Measurements from ENCODE around the gene TRAPPC6A. TPM values are rescaled to one million over a fixed set of nuclear protein-coding genes. Genes with fewer than 3 reads are reported as not detected.

TRAPPC6A gene
- total RNA-seq, 1 experiment from 2014 or later, result 26.9 TPM

DNA sequence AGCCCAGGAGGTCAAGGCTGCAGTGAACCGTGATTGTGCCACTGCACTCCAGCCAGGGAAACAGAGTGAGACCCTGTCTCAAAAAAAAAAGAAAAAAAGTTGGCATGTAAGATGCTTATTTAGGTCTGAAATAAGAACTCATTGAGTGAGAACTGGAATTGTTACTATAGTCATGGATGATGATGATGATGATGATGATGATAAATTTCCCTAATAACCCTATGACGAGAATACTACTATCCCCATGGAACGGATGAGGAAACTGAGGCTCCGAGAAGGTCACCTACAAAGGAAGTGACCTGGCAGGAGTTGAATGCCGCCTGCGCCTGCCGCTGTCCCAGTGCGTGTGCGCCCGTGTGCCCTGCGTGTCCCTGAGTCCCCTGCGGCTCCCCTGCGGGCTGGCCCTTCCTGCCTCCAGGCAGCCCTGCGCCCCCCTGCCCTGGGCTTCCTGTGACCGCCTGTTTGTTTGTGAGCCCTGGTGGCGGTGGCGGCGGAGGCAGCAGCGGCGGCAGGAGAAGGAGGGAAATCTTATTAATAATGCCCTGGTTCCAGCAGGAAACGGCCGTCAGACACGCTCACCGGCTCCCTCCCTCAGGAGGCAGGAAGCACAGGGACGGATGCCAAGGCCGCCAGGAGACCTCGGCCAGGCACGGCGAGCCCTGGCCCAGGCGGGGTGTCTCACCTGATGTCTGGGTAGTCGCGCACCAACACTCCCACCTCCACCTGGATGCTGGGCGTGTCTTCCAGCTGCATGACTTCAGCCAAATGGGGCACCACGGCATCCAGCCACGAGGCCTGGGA, 37.6 kb upstream of the TRAPPC6A start:
- H3K27ac ChIP-seq (ENCODE audit: low read depth, low read length), result no peak overlapping the region
- intact Hi-C loops (cut with micrococcal nuclease), result no loop called here
- H3K36me3 ChIP-seq (ENCODE audit: control insufficient read depth in 1 of 2, insufficient read depth in 2 of 2, low read length in 2 of 2), result no peaks in the 10 kb centered on the region
- ChIA-PET POLR2A (no interaction called here), RAD21 (ENCODE audit: low non-redundant PET in 1 of 2, low total read pairs in 2 of 2, uncharacterized antibody in 2 of 2, unreplicated experiment in 2 of 2) (no interaction called here), CTCF (no interaction called here)
- no peaks in the 10 kb centered on the region for H4K20me1 ChIP-seq (ENCODE audit: insufficient read depth)
- TF ChIP-seq ZFX (IDR thresholded peaks at IDR 0.05) (no peak), RAD21 (IDR thresholded peaks at IDR 0.05; ENCODE audit: low read depth) (no peak)
- no peaks in the 10 kb centered on the region for H3K9me2 ChIP-seq (ENCODE audit: insufficient read depth)
- H3K4me1 ChIP-seq (ENCODE audit: control insufficient read depth in 1 of 2, insufficient read depth in 2 of 2, low read length in 2 of 2), result no peaks in the 10 kb centered on the region
- ATAC-seq (no peak), DNase-seq (ENCODE audit: low read depth, low spot score) (no peak)
- no peaks in the 10 kb centered on the region for H3K79me2 ChIP-seq (ENCODE audit: insufficient read depth, low read length)
- no peak overlapping the region for H2AFZ ChIP-seq (ENCODE audit: low read depth, low read length, poor library complexity, severe bottlenecking)
- H3K9ac ChIP-seq (ENCODE audit: low read length), result no peak overlapping the region
- no peaks in the 10 kb centered on the region for H3K27me3 ChIP-seq (ENCODE audit: insufficient read depth, low read length)
- H3K4me3 ChIP-seq (replicated peaks in 1 of 2; ENCODE audit: low read depth in 1 of 2, low read length in 2 of 2), result no peak overlapping the region
- BruUV-seq (replicated peaks), result no TSS peak
- no peaks in the 10 kb centered on the region for H3K9me3 ChIP-seq (ENCODE audit: control insufficient read depth in 1 of 2, insufficient read depth in 1 of 2, low read depth in 1 of 2, low read length in 2 of 2)
- H3K4me2 ChIP-seq (ENCODE audit: low read length), result no peak overlapping the region

DNA sequence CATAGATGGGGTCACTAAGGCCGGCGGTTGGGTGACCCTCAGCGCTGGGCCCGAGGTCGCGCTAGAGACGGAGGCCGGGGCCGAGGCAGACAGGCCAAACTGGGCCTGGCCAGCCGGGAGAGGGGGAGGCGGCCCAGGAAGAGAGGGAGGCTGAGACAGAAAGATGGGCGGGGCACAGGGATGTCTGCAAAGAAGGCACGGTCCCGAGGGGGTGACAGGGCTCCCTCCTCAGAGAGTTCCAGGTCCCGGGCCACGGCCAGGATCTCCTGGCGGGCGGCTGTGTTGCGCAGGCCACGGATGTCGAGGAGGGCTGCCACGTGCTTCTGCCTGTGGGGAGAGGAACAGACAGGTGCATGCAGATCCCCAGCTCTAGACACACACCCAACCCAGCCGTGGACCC, 35.0 kb upstream of the TRAPPC6A start:
- DNase-seq (ENCODE audit: low read depth, low spot score) (no peak), ATAC-seq (no peak)
- RAD21 ChIA-PET (ENCODE audit: low non-redundant PET in 1 of 2, low total read pairs in 2 of 2, uncharacterized antibody in 2 of 2, unreplicated experiment in 2 of 2), result no interaction called here
- no TSS peak for BruUV-seq (replicated peaks)
- H3K79me2 ChIP-seq (ENCODE audit: insufficient read depth, low read length), result no peaks in the 10 kb centered on the region
- H3K9me2 ChIP-seq (ENCODE audit: insufficient read depth), result no peaks in the 10 kb centered on the region
- CTCF ChIA-PET, result no interaction called here
- no peaks in the 10 kb centered on the region for H3K4me1 ChIP-seq (ENCODE audit: control insufficient read depth in 1 of 2, insufficient read depth in 2 of 2, low read length in 2 of 2)
- H4K20me1 ChIP-seq (ENCODE audit: insufficient read depth), result no peaks in the 10 kb centered on the region
- no peaks in the 10 kb centered on the region for H3K27me3 ChIP-seq (ENCODE audit: insufficient read depth, low read length)
- H3K9me3 ChIP-seq (ENCODE audit: control insufficient read depth in 1 of 2, insufficient read depth in 1 of 2, low read depth in 1 of 2, low read length in 2 of 2), result no peaks in the 10 kb centered on the region
- no peaks in the 10 kb centered on the region for H3K36me3 ChIP-seq (ENCODE audit: control insufficient read depth in 1 of 2, insufficient read depth in 2 of 2, low read length in 2 of 2)
- H2AFZ ChIP-seq (ENCODE audit: low read depth, low read length, poor library complexity, severe bottlenecking), result no peak overlapping the region
- POLR2A ChIA-PET, result no interaction called here
- H3K27ac ChIP-seq (ENCODE audit: low read depth, low read length), result no peak overlapping the region; the same call in 1 of the 2 replicates
- intact Hi-C loops (cut with micrococcal nuclease), result no loop called here
- no peak overlapping the region for H3K9ac ChIP-seq (ENCODE audit: low read length)
- H3K4me2 ChIP-seq (ENCODE audit: low read length), result no peak overlapping the region
- TF ChIP-seq ZFX (IDR thresholded peaks at IDR 0.05), result no peak
- TF ChIP-seq, protein P1, sequence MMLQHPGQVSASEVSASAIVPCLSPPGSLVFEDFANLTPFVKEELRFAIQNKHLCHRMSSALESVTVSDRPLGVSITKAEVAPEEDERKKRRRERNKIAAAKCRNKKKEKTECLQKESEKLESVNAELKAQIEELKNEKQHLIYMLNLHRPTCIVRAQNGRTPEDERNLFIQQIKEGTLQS (IDR thresholded peaks at IDR 0.05), result no peak
- TF ChIP-seq, protein P2, sequence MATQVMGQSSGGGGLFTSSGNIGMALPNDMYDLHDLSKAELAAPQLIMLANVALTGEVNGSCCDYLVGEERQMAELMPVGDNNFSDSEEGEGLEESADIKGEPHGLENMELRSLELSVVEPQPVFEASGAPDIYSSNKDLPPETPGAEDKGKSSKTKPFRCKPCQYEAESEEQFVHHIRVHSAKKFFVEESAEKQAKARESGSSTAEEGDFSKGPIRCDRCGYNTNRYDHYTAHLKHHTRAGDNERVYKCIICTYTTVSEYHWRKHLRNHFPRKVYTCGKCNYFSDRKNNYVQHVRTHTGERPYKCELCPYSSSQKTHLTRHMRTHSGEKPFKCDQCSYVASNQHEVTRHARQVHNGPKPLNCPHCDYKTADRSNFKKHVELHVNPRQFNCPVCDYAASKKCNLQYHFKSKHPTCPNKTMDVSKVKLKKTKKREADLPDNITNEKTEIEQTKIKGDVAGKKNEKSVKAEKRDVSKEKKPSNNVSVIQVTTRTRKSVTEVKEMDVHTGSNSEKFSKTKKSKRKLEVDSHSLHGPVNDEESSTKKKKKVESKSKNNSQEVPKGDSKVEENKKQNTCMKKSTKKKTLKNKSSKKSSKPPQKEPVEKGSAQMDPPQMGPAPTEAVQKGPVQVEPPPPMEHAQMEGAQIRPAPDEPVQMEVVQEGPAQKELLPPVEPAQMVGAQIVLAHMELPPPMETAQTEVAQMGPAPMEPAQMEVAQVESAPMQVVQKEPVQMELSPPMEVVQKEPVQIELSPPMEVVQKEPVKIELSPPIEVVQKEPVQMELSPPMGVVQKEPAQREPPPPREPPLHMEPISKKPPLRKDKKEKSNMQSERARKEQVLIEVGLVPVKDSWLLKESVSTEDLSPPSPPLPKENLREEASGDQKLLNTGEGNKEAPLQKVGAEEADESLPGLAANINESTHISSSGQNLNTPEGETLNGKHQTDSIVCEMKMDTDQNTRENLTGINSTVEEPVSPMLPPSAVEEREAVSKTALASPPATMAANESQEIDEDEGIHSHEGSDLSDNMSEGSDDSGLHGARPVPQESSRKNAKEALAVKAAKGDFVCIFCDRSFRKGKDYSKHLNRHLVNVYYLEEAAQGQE (IDR thresholded peaks at IDR 0.05; ENCODE audit: low read depth), result no peak
- TF ChIP-seq CEBPB (IDR thresholded peaks at IDR 0.05; ENCODE audit: low read depth), result no peak
- TF ChIP-seq SP1 (IDR thresholded peaks at IDR 0.05; ENCODE audit: low read depth), result no peak
- no peak for TF ChIP-seq ZNF274 (IDR thresholded peaks at IDR 0.05; ENCODE audit: low read depth, low read length)
- TF ChIP-seq SIN3A (IDR thresholded peaks at IDR 0.05; ENCODE audit: low read depth), result no peak
- no peak for TF ChIP-seq SRF (IDR thresholded peaks at IDR 0.05; ENCODE audit: low read depth)
- TF ChIP-seq, protein P3, sequence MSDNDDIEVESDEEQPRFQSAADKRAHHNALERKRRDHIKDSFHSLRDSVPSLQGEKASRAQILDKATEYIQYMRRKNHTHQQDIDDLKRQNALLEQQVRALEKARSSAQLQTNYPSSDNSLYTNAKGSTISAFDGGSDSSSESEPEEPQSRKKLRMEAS (IDR thresholded peaks at IDR 0.05), result no peak
- no peak for TF ChIP-seq RAD21 (IDR thresholded peaks at IDR 0.05; ENCODE audit: low read depth)
- TF ChIP-seq, protein P4, sequence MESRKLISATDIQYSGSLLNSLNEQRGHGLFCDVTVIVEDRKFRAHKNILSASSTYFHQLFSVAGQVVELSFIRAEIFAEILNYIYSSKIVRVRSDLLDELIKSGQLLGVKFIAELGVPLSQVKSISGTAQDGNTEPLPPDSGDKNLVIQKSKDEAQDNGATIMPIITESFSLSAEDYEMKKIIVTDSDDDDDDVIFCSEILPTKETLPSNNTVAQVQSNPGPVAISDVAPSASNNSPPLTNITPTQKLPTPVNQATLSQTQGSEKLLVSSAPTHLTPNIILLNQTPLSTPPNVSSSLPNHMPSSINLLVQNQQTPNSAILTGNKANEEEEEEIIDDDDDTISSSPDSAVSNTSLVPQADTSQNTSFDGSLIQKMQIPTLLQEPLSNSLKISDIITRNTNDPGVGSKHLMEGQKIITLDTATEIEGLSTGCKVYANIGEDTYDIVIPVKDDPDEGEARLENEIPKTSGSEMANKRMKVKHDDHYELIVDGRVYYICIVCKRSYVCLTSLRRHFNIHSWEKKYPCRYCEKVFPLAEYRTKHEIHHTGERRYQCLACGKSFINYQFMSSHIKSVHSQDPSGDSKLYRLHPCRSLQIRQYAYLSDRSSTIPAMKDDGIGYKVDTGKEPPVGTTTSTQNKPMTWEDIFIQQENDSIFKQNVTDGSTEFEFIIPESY (IDR thresholded peaks at IDR 0.05; ENCODE audit: extremely low read depth, insufficient replicate concordance, low read length), result no peak
- no peak overlapping the region for H3K4me3 ChIP-seq (replicated peaks in 1 of 2; ENCODE audit: low read depth in 1 of 2, low read length in 2 of 2)
